GM19023 (cell line): Measurements from ENCODE around the gene SRR.

ENCODE experiments used
- ATAC-seq: cut with Tn5 transposase; IDR thresholded peaks from one replicate; pipeline ENCODE4 v1.9.1; 2021; ENCODE audit warnings: mild to moderate bottlenecking, moderate library complexity; ENCODE audit not compliant: unreplicated experiment

Gene SRR

GRCh38 chr17:2338315-2338657 is 34.5 kb downstream of the SRR start:
- ATAC-seq = no peak

DNA sequence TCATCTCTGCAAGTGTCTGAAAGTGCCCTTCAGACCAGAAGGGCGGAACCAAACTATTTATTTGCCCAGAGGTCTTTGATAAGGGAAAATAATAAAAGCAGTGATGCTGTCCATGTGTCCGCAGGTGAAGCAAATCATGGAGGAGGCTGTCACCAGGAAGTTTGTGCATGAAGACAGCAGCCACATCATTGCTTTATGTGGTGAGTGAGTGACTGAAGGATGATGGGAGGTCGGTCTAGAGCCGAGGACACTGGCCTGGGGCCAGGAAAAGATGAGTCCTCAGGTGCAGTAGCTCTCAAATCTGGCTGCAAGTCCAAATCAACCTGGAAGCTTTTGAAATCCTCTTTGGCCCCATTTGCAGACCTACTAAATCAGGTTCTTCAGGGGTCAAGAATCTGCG is 39.7 kb downstream of the SRR start:
- no peak for ATAC-seq

DNA sequence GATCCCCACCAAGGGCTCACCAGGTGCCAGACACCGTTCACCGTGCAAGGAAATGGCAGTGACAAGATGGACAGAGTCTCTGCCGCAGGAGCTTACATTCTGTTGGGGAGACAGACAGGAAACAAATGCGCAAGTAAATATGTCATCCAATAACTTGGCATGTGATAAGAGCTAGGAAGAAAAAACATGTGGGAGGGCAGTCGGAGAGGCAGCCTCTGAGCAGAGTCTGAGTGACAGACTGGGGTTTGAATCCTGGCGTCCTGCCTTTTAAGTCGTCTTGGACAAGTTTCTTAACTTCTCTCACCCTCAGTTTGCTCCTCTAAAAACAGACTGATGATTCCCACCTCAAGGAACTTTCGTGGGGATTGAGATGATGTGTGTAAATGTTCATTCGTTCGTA is 40.8 kb downstream of the SRR start:
- no peak for ATAC-seq

GRCh38 chr17:2346475-2346874 is 42.7 kb downstream of the SRR start:
- no peak for ATAC-seq

DNA sequence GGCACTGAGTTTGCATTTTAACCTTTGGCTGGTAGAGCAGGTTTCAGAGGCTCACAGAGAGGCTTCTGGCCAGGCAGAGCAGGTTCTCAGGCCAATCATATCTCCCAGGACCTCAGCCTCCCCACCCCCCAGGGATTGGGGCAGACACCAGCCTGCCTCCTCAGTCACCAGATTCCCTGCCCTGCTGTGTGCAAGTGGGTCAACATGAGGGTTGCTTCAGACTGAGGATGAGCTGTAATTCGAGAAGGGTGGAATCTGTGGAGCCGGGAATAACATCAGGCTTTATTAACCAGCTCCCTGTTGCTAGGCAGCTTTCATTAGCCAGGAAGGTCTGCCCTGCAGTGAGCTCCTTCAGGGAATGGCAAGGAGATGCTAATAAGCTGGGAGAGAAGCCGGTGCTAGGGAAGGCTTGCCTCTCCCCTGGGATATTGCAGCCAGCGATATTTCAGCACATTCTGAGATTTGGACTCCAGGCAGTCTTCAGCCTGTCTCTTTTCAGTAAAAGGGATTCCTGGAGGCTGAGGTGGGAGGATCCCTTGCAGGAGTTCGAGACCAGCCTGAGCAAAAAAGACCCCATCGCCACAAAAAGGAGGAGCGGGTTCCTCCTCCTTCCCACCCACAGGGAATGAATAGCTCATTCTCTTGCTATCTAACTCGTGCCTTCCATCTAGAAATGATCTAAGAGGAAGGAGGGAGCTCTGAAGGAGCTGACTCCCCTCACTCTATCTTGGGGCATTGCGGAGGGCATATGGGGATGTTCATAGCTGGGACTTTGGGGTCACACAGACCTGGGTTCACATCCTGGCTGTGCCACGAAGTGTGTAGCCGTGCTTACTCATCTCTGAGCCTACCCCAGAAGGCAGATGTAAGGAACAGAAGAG is 44.3 kb downstream of the SRR start:
- ATAC-seq = no peak

DNA sequence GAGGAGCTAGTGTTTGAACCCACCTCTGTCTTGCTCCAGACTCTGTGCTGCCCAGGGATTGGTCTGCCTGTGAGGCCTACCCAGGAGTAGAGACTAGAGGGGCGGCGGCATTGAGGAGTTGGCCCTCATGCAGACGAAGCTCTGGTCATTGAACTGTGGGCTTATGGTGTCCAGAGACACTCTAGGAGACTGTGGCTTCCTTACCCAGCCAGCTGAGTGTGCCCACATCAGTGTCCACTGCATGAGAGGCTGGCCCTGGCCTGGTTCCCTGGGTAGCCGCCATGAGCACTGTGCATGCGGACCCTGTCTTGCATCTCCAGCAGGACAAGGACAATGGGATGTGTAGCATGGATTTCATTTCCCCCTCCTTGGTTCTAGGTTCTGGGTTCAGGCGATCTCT is 47.5 kb downstream of the SRR start:
- ATAC-seq = no peak

DNA sequence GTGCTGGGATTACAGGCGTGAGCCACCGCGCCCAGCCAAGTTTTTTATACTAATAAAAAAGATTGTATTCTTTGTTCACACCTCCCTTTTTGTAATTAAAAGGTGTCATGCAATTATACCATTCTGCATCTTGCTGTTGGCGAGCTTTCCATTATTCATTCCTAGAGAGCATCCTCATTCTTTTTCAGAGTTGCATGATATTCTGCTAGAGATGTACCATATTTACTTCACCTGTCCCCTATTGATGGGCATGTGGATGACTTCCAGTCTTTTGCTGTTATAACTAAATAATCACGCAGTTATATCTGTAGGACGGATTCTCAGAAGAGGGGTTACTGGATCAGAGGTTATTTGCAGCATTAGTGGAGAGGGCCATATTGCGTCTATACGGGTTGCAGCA is 50.6 kb downstream of the SRR start:
- no peak for ATAC-seq

GRCh38 chr17:2357237-2357636 is 53.5 kb downstream of the SRR start:
- no peak for ATAC-seq

GRCh38 chr17:2357931-2358434 is 54.2 kb downstream of the SRR start:
- no peak for ATAC-seq

GRCh38 chr17:2361010-2361760 is 57.4 kb downstream of the SRR start:
- ATAC-seq = no peak

- no peak for ATAC-seq
These were observed 58.3 kb downstream of the SRR start for GRCh38 chr17:2362016-2362415.

- ATAC-seq = no peak
These were observed 58.7 kb downstream of the SRR start for GRCh38 chr17:2362416-2362815.

DNA sequence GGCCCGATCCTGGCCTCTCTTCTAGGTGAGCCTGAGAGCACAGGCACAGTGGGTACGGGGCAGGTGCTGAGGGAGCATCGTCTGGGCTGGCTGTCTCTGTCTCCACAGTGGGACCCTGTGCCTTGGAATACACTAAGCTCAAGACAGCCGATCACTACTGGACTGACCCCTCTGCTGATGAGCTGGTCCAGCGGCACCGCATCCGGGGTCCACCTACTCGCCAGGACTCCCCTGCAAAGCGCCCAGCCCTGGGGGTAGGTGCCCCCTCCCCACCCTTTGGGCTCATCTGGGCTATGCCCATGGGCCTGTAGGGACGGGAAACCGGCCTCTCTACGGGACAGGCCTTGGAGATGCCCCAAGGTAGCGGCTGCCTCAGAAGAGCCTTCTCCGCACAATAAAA is 59.1 kb downstream of the SRR start:
- ATAC-seq = no peak

GRCh38 chr17:2363318-2363717 is 59.6 kb downstream of the SRR start:
- ATAC-seq = no peak

DNA sequence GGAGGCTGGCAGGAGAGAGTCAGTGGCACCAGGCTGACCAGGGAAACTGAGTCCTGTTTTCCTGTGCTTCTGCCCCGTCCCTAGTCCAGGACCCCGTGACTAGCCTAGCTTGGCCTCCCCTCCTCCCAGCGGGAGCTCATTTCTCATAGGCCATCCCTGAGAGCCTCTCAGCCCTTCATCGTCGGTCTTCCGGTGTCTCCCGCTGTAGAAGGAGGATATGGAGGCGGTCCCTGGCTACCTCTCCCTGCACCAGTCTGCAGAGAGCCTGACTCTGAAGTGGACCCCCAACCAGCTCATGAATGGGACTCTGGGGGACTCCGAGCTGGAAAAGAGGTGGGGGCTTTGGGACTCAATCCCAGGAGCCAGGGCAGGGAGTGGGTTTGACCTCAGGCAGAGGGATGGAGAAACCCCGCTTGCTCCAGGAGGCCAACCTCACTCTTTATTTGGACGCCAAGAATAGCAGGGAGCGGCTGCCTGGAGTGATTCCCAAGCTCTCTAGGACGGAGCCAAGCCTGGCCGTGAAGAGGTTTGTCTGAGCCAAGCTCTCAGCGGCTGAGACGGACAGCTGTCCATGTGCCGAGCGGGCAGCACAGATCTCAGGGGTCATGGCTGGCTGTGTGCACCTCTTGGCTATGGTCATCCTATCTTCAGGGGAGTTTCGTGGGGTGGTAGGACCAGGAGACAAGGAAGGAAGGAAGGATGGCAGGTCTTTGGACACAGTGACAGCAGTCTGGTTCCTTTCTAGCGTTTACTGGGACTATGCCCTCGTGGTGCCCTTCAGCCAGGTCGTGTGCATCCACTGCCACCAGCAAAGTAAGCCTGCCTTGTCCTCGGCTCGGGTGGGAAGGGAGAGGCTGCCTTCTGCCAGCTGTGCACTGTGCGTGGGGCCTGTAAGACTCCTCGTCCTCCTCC is 60.4 kb downstream of the SRR start:
- no peak for ATAC-seq

- no peak for ATAC-seq
These were observed 61.0 kb downstream of the SRR start for GRCh38 chr17:2364763-2365116.

DNA sequence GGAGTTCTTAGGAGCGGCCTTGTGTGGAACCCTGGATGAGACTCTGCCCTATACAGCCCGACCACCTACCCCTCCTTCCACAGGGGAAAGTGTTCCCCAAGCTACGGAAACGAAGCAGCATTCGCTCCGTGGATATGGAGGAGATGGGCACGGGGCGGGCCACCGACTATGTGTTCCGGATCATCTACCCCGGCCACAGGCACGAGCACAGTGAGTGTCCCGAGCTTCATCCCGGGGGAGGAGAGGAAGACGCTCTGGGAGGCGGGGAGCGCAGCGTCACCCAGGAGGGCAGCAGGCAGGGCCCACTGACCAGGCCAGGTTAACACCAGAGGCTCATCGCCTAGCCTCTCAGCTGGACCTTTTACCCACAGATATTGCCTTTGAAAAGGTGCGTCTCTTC is 61.4 kb downstream of the SRR start:
- ATAC-seq = no peak

DNA sequence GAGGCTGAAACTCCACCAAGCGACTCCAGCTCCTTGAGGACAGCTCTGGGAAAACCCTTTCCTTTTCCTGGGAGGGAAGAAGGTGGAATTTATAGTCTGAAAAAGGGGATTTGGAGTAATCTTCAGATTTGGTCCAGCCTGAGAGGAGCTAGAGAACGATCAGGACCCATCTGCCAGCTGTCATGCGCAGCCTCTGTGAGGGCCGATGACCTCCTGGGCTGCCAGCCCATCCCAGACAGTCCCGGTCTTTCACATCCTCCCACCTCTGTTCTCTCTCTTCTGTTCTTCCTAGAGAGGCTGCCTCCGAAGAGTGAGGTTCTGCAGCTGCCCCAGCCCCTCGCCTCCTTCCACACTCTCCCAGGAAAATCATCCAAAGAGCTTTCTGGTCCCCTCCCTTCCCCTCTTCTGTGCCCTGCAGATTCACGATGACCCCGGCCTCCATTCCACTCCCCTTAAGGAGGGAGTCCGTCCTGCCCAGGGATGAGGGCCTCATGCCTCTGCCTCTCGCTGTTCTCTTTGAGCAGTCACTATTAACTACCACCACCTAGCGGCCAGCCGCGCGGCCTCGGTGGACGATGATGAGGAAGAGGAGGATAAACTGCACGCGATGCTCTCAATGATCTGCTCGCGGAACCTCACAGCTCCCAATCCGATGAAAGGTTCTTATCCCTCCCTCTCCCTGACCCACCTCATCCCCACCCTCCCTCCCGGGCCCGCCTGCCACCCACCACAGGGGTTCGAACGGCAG is 63.2 kb downstream of the SRR start:
- no peak for ATAC-seq

- ATAC-seq = no peak
These were observed 64.6 kb downstream of the SRR start for GRCh38 chr17:2368359-2368758.

DNA sequence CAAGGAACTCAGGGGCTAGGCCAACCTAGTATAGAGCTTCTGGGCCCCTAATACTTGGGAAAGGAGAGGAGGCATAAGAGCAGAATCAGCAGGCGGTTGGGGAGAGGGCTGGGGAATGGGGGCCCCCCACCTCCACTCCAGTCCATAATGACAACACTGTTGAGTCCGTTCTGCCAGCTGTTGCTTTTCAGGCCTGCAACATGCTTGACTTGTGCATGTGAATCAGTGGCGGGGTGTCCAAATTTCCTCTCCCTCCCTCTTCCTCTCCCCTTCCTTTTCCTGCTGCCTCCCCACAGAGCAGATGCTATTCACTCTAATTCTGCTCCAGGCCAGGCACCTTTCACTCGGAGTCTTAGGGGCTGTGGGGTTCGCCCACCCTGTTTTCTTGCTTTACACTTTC is 65.3 kb downstream of the SRR start:
- ATAC-seq = no peak
